ENCODE results near the gene NTRK1. TPM values are rescaled to one million over a fixed set of nuclear protein-coding genes. Genes with fewer than 3 reads are reported as not detected.

NTRK1 gene
- 1 to 10 TPM; 3.5 to 3.9 TPM for total RNA-seq
- long read RNA-seq, donor 1, partial matches to known transcripts: 0 of 2 reads
- long read RNA-seq, donor 1, other reads (novel, unspliced or antisense): 1 of 2 reads
- long read RNA-seq, donor 2, partial matches to known transcripts: 1 of 7 reads
- long read RNA-seq, donor 2, other reads (novel, unspliced or antisense): 4 of 7 reads

GRCh38 chr1:156860628-156861423 lies at the start of gene NTRK1:
Gene NTRK1, plus strand, starts transcription at chr1:156860865. Its CDS starts 70 bp downstream, at chr1:156860935.
- DNase-seq (ENCODE audit: low spot score): no peak
- intact Hi-C loops (cut with DNase I): loop anchor here in 1 of 2 donors (10.0 kb wide), 1 partner anchor 66 kb away; no protein-coding TSS in a partner anchor

GRCh38 chr1:156811168-156811567 lies 49.5 kb upstream of the NTRK1 start:
- DNase-seq (ENCODE audit: low spot score): no peak
- intact Hi-C loops (cut with DNase I): no loop called here

GRCh38 chr1:156812293-156812990 lies 48.2 kb upstream of the NTRK1 start:
- DNase-seq (ENCODE audit: low spot score): no peak
- intact Hi-C loops (cut with DNase I): no loop called here

GRCh38 chr1:156813298-156813697 lies 47.4 kb upstream of the NTRK1 start:
- intact Hi-C loops (cut with DNase I): no loop called here

GRCh38 chr1:156813750-156814570 lies 46.7 kb upstream of the NTRK1 start:
- peak; percentile 91 for DNase-seq (ENCODE audit: low spot score)
- intact Hi-C loops (cut with DNase I): no loop called here

More at GRCh38 chr1:156813298-156813697, 47.4 kb upstream of the NTRK1 start:
- DNase-seq (ENCODE audit: low spot score): no peak

- intact Hi-C loops (cut with DNase I): no loop called here
- DNase-seq (ENCODE audit: low spot score): no peak
Measured at GRCh38 chr1:156814571-156815260, 45.9 kb upstream of the NTRK1 start.

GRCh38 chr1:156815307-156815826 lies 45.3 kb upstream of the NTRK1 start:
- no peak for DNase-seq (ENCODE audit: low spot score)
- intact Hi-C loops (cut with DNase I): no loop called here

GRCh38 chr1:156815961-156816422 lies 44.7 kb upstream of the NTRK1 start:
- intact Hi-C loops (cut with DNase I): no loop called here
- DNase-seq (ENCODE audit: low spot score): no peak

- peak; percentile 87 for DNase-seq (ENCODE audit: low spot score)
- intact Hi-C loops (cut with DNase I): no loop called here
Measured at GRCh38 chr1:156816561-156817328, 43.9 kb upstream of the NTRK1 start, which contains the start of gene SH2D2A. Gene SH2D2A, minus strand, starts transcription at chr1:156816848. Its CDS starts 140 bp downstream, at chr1:156816708.

GRCh38 chr1:156821801-156822200 lies 38.9 kb upstream of the NTRK1 start:
- no peak for DNase-seq (ENCODE audit: low spot score)
- intact Hi-C loops (cut with DNase I): no loop called here

GRCh38 chr1:156822680-156823079 lies 38.0 kb upstream of the NTRK1 start:
- intact Hi-C loops (cut with DNase I): no loop called here
- no peak for DNase-seq (ENCODE audit: low spot score)

GRCh38 chr1:156823210-156823790 lies 37.4 kb upstream of the NTRK1 start:
- intact Hi-C loops (cut with DNase I): no loop called here

GRCh38 chr1:156826630-156827029 lies 34.0 kb upstream of the NTRK1 start:
- intact Hi-C loops (cut with DNase I): no loop called here
- DNase-seq (ENCODE audit: low spot score): no peak

More at GRCh38 chr1:156823210-156823790, 37.4 kb upstream of the NTRK1 start:
- DNase-seq (ENCODE audit: low spot score): peak; percentile 29

GRCh38 chr1:156828400-156829124 lies 32.1 kb upstream of the NTRK1 start:
- peak; percentile 56 for DNase-seq (ENCODE audit: low spot score)
- intact Hi-C loops (cut with DNase I): no loop called here

GRCh38 chr1:156832434-156832833 lies 28.2 kb upstream of the NTRK1 start:
- peak; percentile 3 for DNase-seq (ENCODE audit: low spot score)
- intact Hi-C loops (cut with DNase I): no loop called here

GRCh38 chr1:156833603-156834002 lies 27.1 kb upstream of the NTRK1 start:
- peak; percentile 5 for DNase-seq (ENCODE audit: low spot score)
- intact Hi-C loops (cut with DNase I): no loop called here

- intact Hi-C loops (cut with DNase I): no loop called here
- no peak for DNase-seq (ENCODE audit: low spot score)
Measured at GRCh38 chr1:156834322-156834721, 26.3 kb upstream of the NTRK1 start.
